SK-N-SH (cell line): Measurements from ENCODE around the gene HS2ST1. TPM values are rescaled to one million over a fixed set of nuclear protein-coding genes. Genes with fewer than 3 reads are reported as not detected.

Experiments
- CTCF ChIA-PET: fragments of 300-600, 350-600 bp; formaldehyde crosslinking; extraction: SDS; loops from one replicate; lab custom pipeline; 2021; lab: Yijun Ruan, JAX
- POLR2A ChIA-PET: fragments of 350-600 bp; sonication (Branson Sonifier 250); formaldehyde crosslinking; extraction: SDS; loops from one replicate; lab custom pipeline; 2020; ENCODE audit warnings: antibody characterized with exemption, inconsistent platforms; lab: Yijun Ruan, JAX
- DNase-seq: peaks from one replicate; pipeline ENCODE4 v3.0.0; 2012
- H2AFZ ChIP-seq: fragments of 200-600 bp; sonication (generic); 2 replicates; pipeline ENCODE4 v1.8.1; 2016; ENCODE audit warnings: antibody characterized with exemption, mild to moderate bottlenecking, low read depth
- H3F3A ChIP-seq: fragments of 200-600 bp; sonication (generic); replicated peaks from 2 replicates; pipeline ENCODE3; 2016; ENCODE audit warnings: antibody characterized with exemption, mild to moderate bottlenecking; ENCODE audit not compliant: insufficient read depth
- H3K27ac ChIP-seq, 2 experiments: fragments of 200-500 bp in 1 of 2; fragments of 200-600 bp in 1 of 2; sonication (Bioruptor generic) in 1 of 2; sonication (generic), shearing (Covaris generic) in 1 of 2; 2 replicates each; pipeline versions ENCODE4 v1.5.1 to v1.6.1; 2014 to 2016; ENCODE audit warnings: low read depth in 2 of 2, inconsistent platforms in 1 of 2, low read length in 1 of 2, mild to moderate bottlenecking in 1 of 2, mixed read lengths in 1 of 2
- H3K27me3 ChIP-seq: fragments of 200-600 bp; sonication (generic), shearing (Covaris generic); 2 replicates; pipeline ENCODE4 v1.6.1; 2016; ENCODE audit warnings: mixed run types; ENCODE audit not compliant: insufficient read depth
- H3K36me3 ChIP-seq, 2 experiments: fragments of 200-500 bp in 1 of 2; fragments of 200-600 bp in 1 of 2; sonication (Bioruptor generic) in 1 of 2; sonication (generic) in 1 of 2; replicated peaks in 1 of 2; 2 replicates each; pipeline versions ENCODE3 to v1.5.1; 2014 to 2016; ENCODE audit warnings: low read length in 1 of 2, mild to moderate bottlenecking in 1 of 2; ENCODE audit not compliant: insufficient read depth in 2 of 2, control insufficient read depth in 1 of 2
- H3K4me1 ChIP-seq, 2 experiments: fragments of 200-500 bp in 1 of 2; fragments of 200-600 bp in 1 of 2; sonication (Bioruptor generic) in 1 of 2; sonication (generic), shearing (Covaris generic) in 1 of 2; 2 replicates each; pipeline versions ENCODE4 v1.5.1 to v1.6.1; 2014 to 2016; ENCODE audit warnings: low read depth in 1 of 2, low read length in 1 of 2, mixed run types in 1 of 2; ENCODE audit not compliant: insufficient read depth in 2 of 2, control insufficient read depth in 1 of 2
- H3K4me2 ChIP-seq: fragments of 200-600 bp; sonication (generic), shearing (Covaris generic); 2 replicates; pipeline ENCODE4 v1.6.1; 2017; ENCODE audit warnings: mixed run types
- H3K4me3 ChIP-seq, 2 experiments: fragments of 200-500 bp in 1 of 2; fragments of 200-600 bp in 1 of 2; sonication (Bioruptor generic) in 1 of 2; sonication (generic), shearing (Covaris generic) in 1 of 2; 2 replicates each; pipeline versions ENCODE4 v1.5.1 to v1.8.1; 2014 to 2016; ENCODE audit warnings: low read depth in 2 of 2, inconsistent platforms in 1 of 2, low read length in 1 of 2, mild to moderate bottlenecking in 1 of 2, mixed read lengths in 1 of 2, moderate library complexity in 1 of 2
- H3K79me2 ChIP-seq: fragments of 200-600 bp; sonication (generic); 2 replicates; pipeline ENCODE4 v1.8.1; 2017; ENCODE audit warnings: mild to moderate bottlenecking; ENCODE audit not compliant: insufficient read depth
- H3K9ac ChIP-seq: fragments of 200-600 bp; sonication (generic); 2 replicates; pipeline ENCODE4 v1.6.1; 2017; ENCODE audit warnings: mixed run types
- H3K9me2 ChIP-seq: fragments of 200-600 bp; sonication (generic); 2 replicates; pipeline ENCODE4 v1.6.1; 2017; ENCODE audit warnings: mixed run types
- H3K9me3 ChIP-seq: fragments of 200-600 bp; sonication (generic); 2 replicates; pipeline ENCODE4 v1.6.1; 2017; ENCODE audit warnings: mixed run types, mild to moderate bottlenecking, moderate library complexity
- H4K20me1 ChIP-seq: fragments of 200-600 bp; sonication (generic); 2 replicates; pipeline ENCODE4 v1.6.1; 2017; ENCODE audit warnings: mild to moderate bottlenecking, mixed run types; ENCODE audit not compliant: insufficient read depth
- CHD2 ChIP-seq: fragments of 150-350 bp; IDR thresholded peaks from 2 replicates; pipeline ENCODE4 v1.6.1; 2018; ENCODE audit warnings: low read length; ENCODE audit not compliant: partially characterized antibody
- ELF1 ChIP-seq: IDR thresholded peaks from 2 replicates; pipeline ENCODE4 v1.4.0; 2012
- EZH2phosphoT487 ChIP-seq: fragments of 200-600 bp; sonication (generic); IDR thresholded peaks from 2 replicates; pipeline ENCODE4 v1.6.1; 2017; ENCODE audit warnings: low read depth, mixed run types, mild to moderate bottlenecking, antibody characterized with exemption, moderate library complexity, borderline replicate concordance
- FOSL2 ChIP-seq: IDR thresholded peaks from 2 replicates; pipeline ENCODE4 v1.4.0; 2012; ENCODE audit warnings: low read depth, mild to moderate bottlenecking, moderate library complexity, borderline replicate concordance
- FOXJ3 ChIP-seq: sonication (generic); formaldehyde crosslinking; IDR thresholded peaks from 2 replicates; pipeline ENCODE4 v1.5.1; 2020; ENCODE audit warnings: mild to moderate bottlenecking, missing genetic modification reagents
- FOXM1 ChIP-seq: IDR thresholded peaks from 2 replicates; pipeline ENCODE4 v1.4.0; 2012; ENCODE audit warnings: low read depth, mild to moderate bottlenecking
- GABPA ChIP-seq: IDR thresholded peaks from 2 replicates; pipeline ENCODE4 v1.4.0; 2012; ENCODE audit warnings: low read depth, mild to moderate bottlenecking
- GATA2 ChIP-seq: sonication (generic); formaldehyde crosslinking; IDR thresholded peaks from 2 replicates; pipeline ENCODE4 v1.5.0; 2020; ENCODE audit warnings: mild to moderate bottlenecking, missing genetic modification reagents
- IRF3 ChIP-seq: fragments of 150-350 bp; IDR thresholded peaks from 2 replicates; pipeline ENCODE4 v1.6.1; 2016; ENCODE audit warnings: mild to moderate bottlenecking, low read depth, low read length
- JUND ChIP-seq: IDR thresholded peaks from 2 replicates; pipeline ENCODE4 v1.4.0; 2012
- MXI1 ChIP-seq: IDR thresholded peaks from 2 replicates; pipeline ENCODE4 v1.6.1; 2012; ENCODE audit warnings: mild to moderate bottlenecking, low read depth, low read length, improper control_type of control experiment
- NFIC ChIP-seq: IDR thresholded peaks from 2 replicates; pipeline ENCODE4 v1.4.0; 2012; ENCODE audit warnings: borderline replicate concordance
- NRF1 ChIP-seq: IDR thresholded peaks from 2 replicates; pipeline ENCODE4 v1.6.1; 2012; ENCODE audit warnings: low read depth, mild to moderate bottlenecking, low read length
- RAD21 ChIP-seq: IDR thresholded peaks from 2 replicates; pipeline ENCODE4 v1.6.1; 2012; ENCODE audit warnings: mild to moderate bottlenecking, low read length
- RCOR1 ChIP-seq: fragments of 150-350 bp; IDR thresholded peaks from 2 replicates; pipeline ENCODE4 v1.6.1; 2017; ENCODE audit warnings: antibody characterized with exemption, low read length
- REST ChIP-seq: IDR thresholded peaks from 2 replicates; pipeline ENCODE4 v1.6.1; 2012; ENCODE audit warnings: mild to moderate bottlenecking, low read depth, low read length, moderate library complexity
- RXRA ChIP-seq: IDR thresholded peaks from 2 replicates; pipeline ENCODE4 v1.4.0; 2012; ENCODE audit warnings: low read depth, mild to moderate bottlenecking, borderline replicate concordance
- SMC3 ChIP-seq: IDR thresholded peaks from 2 replicates; pipeline ENCODE4 v1.6.1; 2012; ENCODE audit warnings: low read depth, low read length, improper control_type of control experiment
- TAF1 ChIP-seq: IDR thresholded peaks from 2 replicates; pipeline ENCODE4 v1.6.1; 2012; ENCODE audit warnings: low read depth, mild to moderate bottlenecking, low read length, moderate library complexity, borderline replicate concordance
- TCF12 ChIP-seq: IDR thresholded peaks from 2 replicates; pipeline ENCODE4 v1.4.0; 2012
- TEAD4 ChIP-seq: IDR thresholded peaks from 2 replicates; pipeline ENCODE4 v1.4.0; 2012; ENCODE audit warnings: mild to moderate bottlenecking, borderline replicate concordance; ENCODE audit not compliant: insufficient read depth
- YY1 ChIP-seq: IDR thresholded peaks from 2 replicates; pipeline ENCODE4 v1.4.0; 2012; ENCODE audit warnings: low read depth, mild to moderate bottlenecking
- WGBS: methylation state at CpG from one replicate; pipeline ENCODE4 v1.1.6; 2017; ENCODE audit warnings: low lambda C conversion rate; 5-methylcytosine and 5-hydroxymethylcytosine counted together
- polyA plus RNA-seq, 3 experiments: library from polyadenylated mRNA; depleted of rRNA; stranded (reverse); fragments of >200 nt; gene quantifications; 2 replicates each; pipeline ENCODE4 v1.2.3, GENCODE V29; 2012
- TF ChIP-seq, protein P1 (sequence below): IDR thresholded peaks from 2 replicates; pipeline ENCODE4 v1.4.0; 2012; ENCODE audit warnings: low read depth
- TF ChIP-seq, protein P2 (sequence below): IDR thresholded peaks from 2 replicates; pipeline ENCODE4 v1.4.0; 2012; ENCODE audit warnings: low read depth, borderline replicate concordance

The HS2ST1 gene
- polyA plus RNA-seq, 1 of the 3 experiments (the other 2 are of a cell fraction), result 16.6 TPM

GRCh38 chr1:87044840-87045239, 130.4 kb downstream of the HS2ST1 start:
- H3K9me2 ChIP-seq, result no peaks in the 10 kb centered on the region
- H3K27ac ChIP-seq, result no peak overlapping the region
- no peaks in the 10 kb centered on the region; a peak in 1 of 4 replicates for H3K4me1 ChIP-seq
- no peak overlapping the region for H2AFZ ChIP-seq
- ChIA-PET POLR2A (no interaction called here), CTCF (interaction anchor here (0.9 to 1.6 kb wide), 3 partner anchors 19 to 340 kb away, joined by 3 to 4 read pairs (median 3); partner anchors contain the start of gene SH3GLB1)
- DNase-seq, result no peak
- no peaks in the 10 kb centered on the region for H4K20me1 ChIP-seq
- no peaks in the 10 kb centered on the region for H3K27me3 ChIP-seq
- no peak overlapping the region for H3K9ac ChIP-seq
- H3K4me3 ChIP-seq, result no peak overlapping the region
- H3K9me3 ChIP-seq, result no peaks in the 10 kb centered on the region
- WGBS, result 97% methylated on average over 5 of the region's 5 CpGs
- TF ChIP-seq GABPA, result no peak
- no peak for TF ChIP-seq TAF1
- TF ChIP-seq YY1, result no peak
- no peak for TF ChIP-seq NFIC
- no peak for TF ChIP-seq EZH2phosphoT487
- no peak for TF ChIP-seq RAD21
- no peak for TF ChIP-seq CHD2
- no peak for TF ChIP-seq FOSL2
- TF ChIP-seq TCF12, result no peak
- no peak for TF ChIP-seq GATA2
- no peak for TF ChIP-seq ELF1
- TF ChIP-seq RCOR1, result no peak
- no peak for TF ChIP-seq RXRA
- no peak for TF ChIP-seq MXI1
- no peak for TF ChIP-seq JUND
- TF ChIP-seq TEAD4, result no peak
- no peaks in the 10 kb centered on the region for H3K79me2 ChIP-seq
- no peaks in the 10 kb centered on the region for H3F3A ChIP-seq
- H3K36me3 ChIP-seq, result no peaks in the 10 kb centered on the region
- H3K4me2 ChIP-seq, result no peak overlapping the region

DNA sequence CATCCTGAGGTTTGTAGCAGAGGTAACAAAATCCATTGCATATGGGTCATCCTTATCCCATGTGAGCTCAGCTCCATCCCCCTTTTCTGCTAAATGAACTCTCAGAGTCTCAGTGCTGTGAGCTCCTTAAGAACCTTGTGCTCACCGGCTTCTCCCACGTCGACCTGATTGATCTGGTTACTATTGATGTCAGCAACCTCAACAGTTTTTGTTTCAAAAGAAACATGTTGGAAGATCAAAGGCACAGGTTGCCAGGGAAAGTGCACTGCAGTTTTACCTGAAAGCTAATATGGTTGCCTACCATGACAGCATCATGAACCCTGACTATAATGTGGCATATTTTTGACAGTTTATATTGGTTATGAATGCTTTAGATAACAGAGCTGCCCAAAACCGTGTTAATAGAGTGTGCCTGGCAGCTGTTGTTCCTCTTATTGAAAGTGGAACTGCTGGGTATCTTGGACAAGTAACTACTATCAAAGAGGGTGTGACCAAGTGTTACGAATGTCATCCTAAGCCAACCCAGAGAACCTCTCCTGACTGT, 131.4 kb downstream of the HS2ST1 start:
- Histone ChIP-seq H3K27me3 (no peaks in the 10 kb centered on the region), H3F3A (no peaks in the 10 kb centered on the region)
- TF ChIP-seq IRF3 (no peak), GABPA (no peak), MXI1 (no peak), REST (no peak), YY1 (no peak), SMC3 (no peak), FOXM1 (no peak), EZH2phosphoT487 (no peak), JUND (no peak), TCF12 (no peak), GATA2 (no peak), TAF1 (no peak), FOXJ3 (no peak), NRF1 (no peak), ELF1 (no peak)
- TF ChIP-seq, protein P1, sequence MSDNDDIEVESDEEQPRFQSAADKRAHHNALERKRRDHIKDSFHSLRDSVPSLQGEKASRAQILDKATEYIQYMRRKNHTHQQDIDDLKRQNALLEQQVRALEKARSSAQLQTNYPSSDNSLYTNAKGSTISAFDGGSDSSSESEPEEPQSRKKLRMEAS, result no peak
- TF ChIP-seq, protein P2, sequence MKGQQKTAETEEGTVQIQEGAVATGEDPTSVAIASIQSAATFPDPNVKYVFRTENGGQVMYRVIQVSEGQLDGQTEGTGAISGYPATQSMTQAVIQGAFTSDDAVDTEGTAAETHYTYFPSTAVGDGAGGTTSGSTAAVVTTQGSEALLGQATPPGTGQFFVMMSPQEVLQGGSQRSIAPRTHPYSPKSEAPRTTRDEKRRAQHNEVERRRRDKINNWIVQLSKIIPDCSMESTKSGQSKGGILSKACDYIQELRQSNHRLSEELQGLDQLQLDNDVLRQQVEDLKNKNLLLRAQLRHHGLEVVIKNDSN, result no peak

More for the DNA sequence above, 131.4 kb downstream of the HS2ST1 start:
- no peak for DNase-seq
- no peaks in the 10 kb centered on the region for H4K20me1 ChIP-seq
- H3K9ac ChIP-seq, result no peak overlapping the region
- CTCF ChIA-PET, result interaction anchor here (1.1 to 1.6 kb wide), 3 partner anchors 11 to 341 kb away, joined by 3 to 5 read pairs (median 3); partner anchors contain the start of gene SH3GLB1
- no peak overlapping the region for H2AFZ ChIP-seq
- no peak overlapping the region for H3K27ac ChIP-seq
- WGBS, result 91% methylated on average over 5 of the region's 5 CpGs
- no peaks in the 10 kb centered on the region for H3K9me3 ChIP-seq
- H3K36me3 ChIP-seq, result no peaks in the 10 kb centered on the region
- no peaks in the 10 kb centered on the region for H3K9me2 ChIP-seq
- POLR2A ChIA-PET, result no interaction called here
- H3K4me1 ChIP-seq, result no peaks in the 10 kb centered on the region; a peak in 1 of 4 replicates
- no peak overlapping the region for H3K4me2 ChIP-seq
- H3K4me3 ChIP-seq, result no peak overlapping the region
- H3K79me2 ChIP-seq, result 0 out of 2 replicates have a peak, but pooled peaks cover 4% of the 10 kb centered on the region
